HG03045 (cell line): ENCODE data around the gene PRR9.
"Not testable (repeated sequence)": the region's sequence is repeated elsewhere in the genome, so short reads cannot be mapped to it uniquely, and the experiment has no call there.

Experiments
- ATAC-seq: cut with Tn5 transposase; IDR thresholded peaks from one replicate; pipeline ENCODE4 v1.9.1; 2021; ENCODE audit warnings: mild to moderate bottlenecking, moderate library complexity; ENCODE audit not compliant: unreplicated experiment

Gene PRR9

GRCh38 chr1:153229076-153229829 is 11.9 kb downstream of the PRR9 start:
- not testable (repeated sequence) for ATAC-seq

GRCh38 chr1:153231363-153231762 is 14.0 kb downstream of the PRR9 start:
- ATAC-seq: no peak

DNA sequence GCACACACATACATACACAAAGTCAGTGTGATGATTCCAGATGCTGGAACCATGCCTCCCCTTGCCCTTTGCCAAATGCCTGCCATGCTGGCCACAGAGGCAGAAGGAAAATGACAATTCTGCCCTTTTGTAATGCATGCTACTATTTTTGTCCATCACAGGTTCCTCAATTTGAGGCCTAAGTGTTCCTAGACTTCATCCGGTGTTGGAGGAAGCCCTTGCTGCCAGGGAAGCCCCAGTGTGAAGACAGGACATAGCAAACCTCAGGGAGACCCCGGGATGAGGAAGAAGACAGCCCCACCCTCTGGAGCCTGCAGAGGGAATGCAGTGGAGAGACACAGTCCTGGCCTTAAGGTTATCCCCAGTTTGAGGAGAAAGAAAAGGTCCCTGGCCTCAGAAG is 14.4 kb downstream of the PRR9 start:
- ATAC-seq: no peak

- ATAC-seq: no peak
These were observed 15.2 kb downstream of the PRR9 start for GRCh38 chr1:153232553-153232952.

GRCh38 chr1:153233448-153233847 is 16.1 kb downstream of the PRR9 start:
- no peak for ATAC-seq

- no peak for ATAC-seq
These were observed 21.1 kb downstream of the PRR9 start for GRCh38 chr1:153238527-153238926.

DNA sequence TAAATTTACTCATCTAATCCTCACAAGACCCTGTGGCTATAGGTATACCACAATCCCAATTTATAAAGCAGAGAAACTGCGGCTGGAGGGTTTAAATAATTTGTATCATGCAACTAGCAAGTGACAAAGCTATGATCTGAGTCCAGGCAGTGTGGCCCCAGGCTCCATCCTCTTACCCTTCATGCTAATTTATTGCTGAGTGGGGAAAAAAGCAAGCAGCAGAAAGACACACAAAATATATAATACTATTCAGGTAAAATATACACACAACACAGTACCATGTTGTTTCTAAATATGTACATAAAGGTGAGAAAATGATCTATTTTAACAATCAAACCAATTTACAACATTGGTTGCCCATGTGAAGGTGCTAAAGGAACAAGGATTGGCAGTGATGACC is 24.8 kb downstream of the PRR9 start:
- no peak for ATAC-seq

DNA sequence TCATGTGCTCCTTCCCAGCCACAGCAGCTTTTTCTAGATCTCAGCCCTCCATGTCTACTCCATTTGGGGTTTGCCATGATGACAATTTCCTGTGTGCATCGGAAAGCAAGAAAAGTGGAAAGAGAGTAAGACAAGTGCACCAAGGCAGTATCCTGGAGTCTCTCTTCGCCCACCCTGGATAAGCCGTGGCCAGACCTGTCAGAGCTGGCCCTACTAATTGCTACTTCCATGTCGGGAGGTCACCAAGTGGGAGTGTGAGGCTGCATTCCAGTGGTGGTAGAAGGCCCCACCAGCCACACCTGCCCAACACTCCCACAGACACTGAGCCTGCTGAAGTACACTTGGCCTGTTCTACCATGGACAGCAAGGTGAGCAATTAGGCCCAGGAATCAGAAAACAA is 28.1 kb downstream of the PRR9 start:
- no peak for ATAC-seq

GRCh38 chr1:153246018-153246417 is 28.6 kb downstream of the PRR9 start:
- ATAC-seq: no peak

DNA sequence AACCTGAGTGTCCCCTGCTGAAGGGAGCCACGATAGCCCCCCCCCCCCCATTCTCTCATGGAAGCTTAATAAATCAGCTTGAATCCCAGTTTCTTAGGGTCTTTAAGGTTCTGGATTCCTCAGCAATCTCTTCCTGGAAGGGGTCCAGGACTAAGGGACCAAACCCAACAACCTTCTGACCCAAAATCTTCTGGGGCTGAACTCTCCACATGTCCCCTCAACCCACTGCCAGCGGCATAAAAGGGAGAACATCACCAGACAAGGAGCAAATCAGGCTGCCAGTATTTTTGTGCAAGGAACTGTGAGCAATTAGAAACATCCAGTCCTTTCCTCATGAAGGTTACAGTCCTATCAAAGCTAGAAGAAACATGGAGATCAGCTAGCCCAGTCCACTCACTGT is 29.4 kb downstream of the PRR9 start:
- no peak for ATAC-seq

DNA sequence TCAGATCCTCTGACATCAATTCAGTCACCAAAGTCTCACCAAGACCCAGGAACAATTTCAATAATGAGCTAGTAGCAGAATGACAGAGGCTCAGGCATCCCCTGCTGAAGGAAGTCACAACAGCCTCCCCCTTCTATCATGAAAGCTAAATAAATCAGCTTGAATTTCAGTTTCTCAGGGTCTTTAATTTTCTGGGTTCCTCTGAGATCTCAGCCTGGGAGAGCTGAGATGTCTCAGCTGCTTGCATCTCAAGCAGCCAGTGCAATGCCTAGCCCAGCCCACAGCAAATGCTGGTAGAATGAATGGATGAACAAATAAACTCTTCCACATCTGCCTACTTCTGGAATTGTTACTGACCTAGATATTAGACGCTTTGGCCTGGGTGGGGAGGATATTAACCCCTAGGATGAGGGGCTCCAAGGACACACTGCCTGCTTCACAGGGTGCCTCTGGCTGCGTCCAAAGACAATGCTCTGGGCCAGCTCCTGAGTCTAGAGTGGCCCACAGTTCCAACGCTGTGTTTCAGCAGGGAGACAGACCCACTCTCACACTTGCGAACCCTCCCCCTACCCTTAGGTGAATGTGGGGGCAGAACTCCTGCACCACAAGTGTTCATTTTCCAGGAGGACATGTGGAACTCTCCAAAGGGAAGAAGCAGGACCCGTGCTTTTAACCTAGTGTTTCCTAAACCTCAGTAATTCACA is 30.9 kb downstream of the PRR9 start:
- ATAC-seq: no peak

DNA sequence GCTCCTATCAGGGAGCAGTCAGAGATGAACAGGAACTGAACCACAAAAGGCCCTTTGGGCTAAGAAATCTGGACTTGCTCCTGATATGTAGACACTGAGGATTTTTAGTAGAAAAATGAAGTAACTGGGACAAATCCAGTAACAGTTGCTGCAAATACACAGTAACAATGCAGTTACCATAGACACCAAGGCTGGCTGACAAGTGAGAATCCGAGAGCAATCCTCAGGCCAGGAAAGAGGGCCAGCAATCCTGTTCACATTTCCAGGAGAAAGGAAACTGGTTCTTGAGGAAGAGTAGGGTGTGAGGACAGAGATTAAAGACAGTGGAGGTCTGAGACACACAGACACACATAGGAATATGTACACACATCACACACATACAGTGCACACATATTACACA is 32.8 kb downstream of the PRR9 start:
- no peak for ATAC-seq

DNA sequence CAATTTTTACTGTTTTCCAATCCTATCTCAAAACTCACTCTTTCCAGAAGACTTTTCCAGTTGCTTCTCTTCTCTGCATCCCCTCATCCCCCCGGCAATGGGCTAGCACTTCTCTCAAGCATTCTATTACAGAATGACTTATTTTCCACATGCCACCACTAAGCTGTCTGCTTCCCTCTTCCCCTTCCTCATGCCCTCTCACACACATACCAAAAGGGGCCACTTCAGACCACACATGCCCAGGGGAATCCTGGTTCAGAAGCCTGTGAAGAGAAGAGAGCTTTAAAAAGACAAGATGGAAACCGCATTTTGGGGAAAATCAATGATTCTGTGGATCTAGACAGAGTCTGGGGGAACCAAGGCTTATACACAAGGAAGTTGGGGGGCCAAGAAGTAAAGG is 33.7 kb downstream of the PRR9 start:
- ATAC-seq: no peak

GRCh38 chr1:153251562-153251961 is 34.2 kb downstream of the PRR9 start:
- ATAC-seq: no peak

GRCh38 chr1:153251988-153252387 is 34.6 kb downstream of the PRR9 start:
- no peak for ATAC-seq

DNA sequence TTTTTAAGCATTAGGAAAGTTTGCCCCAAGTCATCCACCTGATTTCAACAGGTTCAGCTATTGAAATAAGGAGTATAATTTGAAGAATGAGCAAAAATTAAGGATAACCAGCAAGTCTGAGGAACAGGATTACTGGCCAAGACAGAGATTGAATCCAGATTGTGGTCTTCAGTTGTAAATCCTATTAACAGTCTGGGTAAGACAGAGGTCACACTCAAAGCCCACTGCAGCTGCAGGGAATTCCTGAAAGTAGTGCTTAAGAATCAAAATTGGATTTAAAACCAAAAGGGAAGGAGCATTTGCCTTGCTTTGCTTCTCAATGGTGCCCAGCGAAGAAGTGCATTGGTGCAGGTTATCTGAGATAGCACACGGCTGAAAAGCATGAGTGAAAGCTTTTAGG is 35.7 kb downstream of the PRR9 start:
- no peak for ATAC-seq

GRCh38 chr1:153253693-153254092 is 36.3 kb downstream of the PRR9 start:
- peak; percentile 59 for ATAC-seq

DNA sequence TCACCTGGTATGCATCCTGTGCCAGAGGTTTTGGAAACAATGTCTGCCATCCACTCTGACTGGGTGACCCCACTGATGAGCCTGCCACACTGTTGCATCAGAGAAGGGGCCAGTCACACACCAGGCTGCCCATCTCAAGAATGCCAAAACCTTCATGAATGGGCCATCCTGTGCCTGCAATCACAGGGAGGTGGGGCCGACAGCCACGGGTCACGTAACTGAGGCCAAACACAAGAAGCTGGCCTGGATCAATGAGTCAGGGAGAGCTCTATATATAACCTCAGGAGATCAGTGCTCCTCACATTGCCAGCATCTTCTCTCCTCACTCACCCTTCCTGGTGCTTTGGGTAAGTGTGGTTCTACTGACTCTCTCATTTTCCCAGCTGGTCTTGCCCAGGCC is 42.0 kb downstream of the PRR9 start, which contains the start of gene LORICRIN:
TSS of gene LORICRIN (plus strand) at position 301 of the 400 bp plus-strand sequence. CDS start 1,263 bp downstream, outside the sequence.
- no peak for ATAC-seq

DNA sequence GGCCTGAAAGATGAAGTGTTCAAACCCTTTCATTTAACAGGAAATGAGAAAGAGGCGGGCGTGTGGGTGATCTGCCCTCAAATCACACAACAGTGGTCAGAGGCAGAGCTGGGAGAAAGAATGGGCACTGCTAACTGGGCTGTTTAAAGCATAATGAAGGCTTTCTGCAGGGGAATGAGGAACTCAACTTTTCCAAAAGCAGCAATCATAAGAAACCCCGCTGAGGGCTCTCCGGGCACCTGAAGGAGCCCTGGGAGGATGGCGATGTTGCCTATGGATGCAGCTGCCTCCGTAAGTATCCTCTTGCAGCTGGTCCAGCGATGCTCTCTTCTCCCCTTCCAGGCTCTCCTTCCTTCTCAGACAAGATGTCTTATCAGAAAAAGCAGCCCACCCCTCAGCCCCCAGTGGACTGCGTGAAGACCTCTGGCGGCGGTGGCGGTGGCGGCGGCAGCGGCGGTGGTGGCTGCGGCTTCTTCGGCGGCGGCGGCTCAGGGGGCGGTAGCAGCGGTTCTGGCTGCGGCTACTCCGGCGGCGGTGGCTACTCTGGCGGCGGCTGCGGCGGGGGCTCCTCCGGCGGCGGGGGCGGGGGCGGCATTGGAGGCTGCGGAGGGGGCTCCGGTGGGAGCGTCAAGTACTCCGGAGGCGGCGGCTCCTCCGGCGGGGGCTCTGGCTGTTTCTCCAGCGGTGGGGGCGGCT is 43.3 kb downstream of the PRR9 start:
- ATAC-seq: no peak

DNA sequence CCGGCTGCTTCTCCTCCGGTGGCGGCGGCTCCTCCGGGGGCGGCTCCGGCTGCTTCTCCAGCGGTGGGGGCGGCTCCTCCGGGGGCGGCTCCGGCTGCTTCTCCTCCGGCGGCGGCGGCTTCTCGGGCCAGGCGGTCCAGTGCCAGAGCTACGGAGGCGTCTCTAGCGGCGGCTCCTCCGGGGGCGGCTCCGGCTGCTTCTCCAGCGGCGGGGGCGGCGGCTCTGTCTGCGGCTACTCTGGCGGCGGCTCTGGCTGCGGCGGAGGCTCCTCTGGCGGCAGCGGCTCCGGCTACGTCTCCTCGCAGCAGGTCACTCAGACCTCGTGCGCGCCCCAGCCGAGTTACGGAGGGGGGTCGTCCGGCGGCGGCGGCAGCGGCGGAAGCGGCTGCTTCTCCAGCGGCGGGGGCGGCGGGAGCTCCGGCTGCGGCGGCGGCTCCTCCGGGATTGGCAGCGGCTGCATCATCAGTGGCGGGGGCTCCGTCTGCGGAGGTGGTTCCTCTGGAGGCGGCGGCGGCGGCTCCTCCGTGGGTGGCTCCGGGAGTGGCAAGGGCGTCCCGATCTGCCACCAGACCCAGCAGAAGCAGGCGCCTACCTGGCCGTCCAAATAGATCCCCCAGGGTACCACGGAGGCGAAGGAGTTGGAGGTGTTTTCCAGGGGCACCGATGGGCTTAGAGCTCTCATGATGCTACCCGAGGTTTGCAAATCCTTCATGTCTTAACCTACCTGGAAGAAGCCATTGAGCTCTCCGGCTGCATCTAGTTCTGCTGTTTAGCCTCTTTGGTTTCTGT is 44.1 kb downstream of the PRR9 start:
- no peak for ATAC-seq

DNA sequence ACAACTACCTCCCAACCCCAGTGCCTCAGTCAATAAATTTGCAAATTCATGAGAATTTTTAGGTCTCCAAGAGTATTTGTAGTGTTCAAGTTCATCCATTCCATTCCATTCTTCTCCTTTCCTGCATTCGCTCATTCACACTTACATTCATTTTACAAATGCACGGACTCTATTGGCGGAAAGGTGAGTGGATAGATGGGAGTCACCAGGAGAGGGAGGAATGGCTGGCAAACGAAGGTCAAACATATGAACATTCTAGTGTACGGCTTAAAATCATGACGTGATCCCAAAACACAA is 44.6 kb downstream of the PRR9 start:
- ATAC-seq: no peak
